ENCODE data around the gene TMEM44.
"Not testable (repeated sequence)": the region's sequence is repeated elsewhere in the genome, so short reads cannot be mapped to it uniquely, and the experiment has no call there.

Gene TMEM44

GRCh38 chr3:194638991-194639605 is 5.9 kb upstream of the TMEM44 start:
- no peak for DNase-seq

GRCh38 chr3:194637541-194638400 is 4.6 kb upstream of the TMEM44 start:
- DNase-seq, result no peak

GRCh38 chr3:194637066-194637465 is 3.8 kb upstream of the TMEM44 start:
- no peak for DNase-seq

GRCh38 chr3:194632809-194633348 is 340 bp downstream of the TMEM44 start:
- peak; percentile 16 for DNase-seq

- DNase-seq, result no peak
Measured at GRCh38 chr3:194632226-194632808, 902 bp downstream of the TMEM44 start.

- no peak for DNase-seq
Measured at GRCh38 chr3:194631696-194632095, 1.5 kb downstream of the TMEM44 start.

- DNase-seq, result not testable (repeated sequence)
Measured at GRCh38 chr3:194630681-194631080, 2.5 kb downstream of the TMEM44 start.

- no peak for DNase-seq
Measured at GRCh38 chr3:194624956-194625355, 8.3 kb downstream of the TMEM44 start.

GRCh38 chr3:194623449-194624290 is 9.5 kb downstream of the TMEM44 start:
- DNase-seq, result no peak

GRCh38 chr3:194622621-194623340 is 10.4 kb downstream of the TMEM44 start:
- no peak for DNase-seq

GRCh38 chr3:194621947-194622346 is 11.3 kb downstream of the TMEM44 start:
- no peak for DNase-seq

- DNase-seq, result no peak
Measured at GRCh38 chr3:194620196-194620595, 13.0 kb downstream of the TMEM44 start.

- DNase-seq, result no peak
Measured at GRCh38 chr3:194619741-194620140, 13.5 kb downstream of the TMEM44 start.

- DNase-seq, result no peak
Measured at GRCh38 chr3:194618858-194619608, 14.2 kb downstream of the TMEM44 start.

- DNase-seq, result no peak
Measured at GRCh38 chr3:194617827-194618226, 15.4 kb downstream of the TMEM44 start.

GRCh38 chr3:194617143-194617671 is 16.0 kb downstream of the TMEM44 start:
- DNase-seq, result no peak

- DNase-seq, result no peak
Measured at GRCh38 chr3:194615226-194615625, 18.0 kb downstream of the TMEM44 start.

GRCh38 chr3:194612221-194612620 is 21.0 kb downstream of the TMEM44 start:
- no peak for DNase-seq

GRCh38 chr3:194610689-194611088 is 22.5 kb downstream of the TMEM44 start:
- no peak for DNase-seq

- DNase-seq, result no peak
Measured at GRCh38 chr3:194609601-194610000, 23.6 kb downstream of the TMEM44 start.

- DNase-seq, result no peak
Measured at GRCh38 chr3:194608981-194609380, 24.2 kb downstream of the TMEM44 start.

Data from HCEC 1CT (cell line).